Fibroblast of lung (primary cell): Measurements from ENCODE around the gene BMPR1A. TPM values are rescaled to one million over a fixed set of nuclear protein-coding genes. Genes with fewer than 3 reads are reported as not detected.
"Not testable (repeated sequence)": the region's sequence is repeated elsewhere in the genome, so short reads cannot be mapped to it uniquely, and the experiment has no call there.

Source experiments
- DNase-seq, 2 donors: peaks; one replicate each; pipeline versions ENCODE4 v3.0.0 to v3.0.0-alpha.2; 2010; ENCODE audit warnings: low read depth in 2 of 2
- H2AFZ ChIP-seq: 2 replicates; pipeline ENCODE4 v1.5.1; 2012; ENCODE audit warnings: low read length, control low read depth, inconsistent platforms
- H3K27ac ChIP-seq: 2 replicates; pipeline ENCODE4 v1.5.1; 2011; ENCODE audit warnings: low read length, control low read depth; ENCODE audit not compliant: insufficient read depth
- H3K27me3 ChIP-seq: 2 replicates; pipeline ENCODE4 v1.5.1; 2011; ENCODE audit warnings: mild to moderate bottlenecking, low read length; ENCODE audit not compliant: control insufficient read depth, insufficient read depth
- H3K36me3 ChIP-seq: 2 replicates; pipeline ENCODE4 v1.5.1; 2011; ENCODE audit warnings: low read length; ENCODE audit not compliant: control insufficient read depth, insufficient read depth
- H3K4me1 ChIP-seq: 2 replicates; pipeline ENCODE4 v1.5.1; 2011; ENCODE audit warnings: low read length; ENCODE audit not compliant: control insufficient read depth, insufficient read depth; ENCODE audit errors: extremely low read depth
- H3K4me2 ChIP-seq: 2 replicates; pipeline ENCODE4 v1.5.1; 2011; ENCODE audit warnings: low read length, control low read depth; ENCODE audit not compliant: insufficient read depth; ENCODE audit errors: extremely low read depth
- H3K4me3 ChIP-seq, 4 experiments: fragments of 200-600 bp in 1 of 4; sonication (generic) in 1 of 4; replicated peaks in 1 of 4; 2 replicates each; pipeline ENCODE4 v1.5.1; 2011 to 2016; ENCODE audit warnings: low read length in 4 of 4, low read depth in 3 of 4, mild to moderate bottlenecking in 3 of 4, control low read depth in 2 of 4, inconsistent platforms in 1 of 4, mixed read lengths in 1 of 4; ENCODE audit not compliant: insufficient read depth in 1 of 4; ENCODE audit errors: control extremely low read depth in 1 of 4
- H3K79me2 ChIP-seq: 2 replicates; pipeline ENCODE4 v1.5.1; 2012; ENCODE audit warnings: mild to moderate bottlenecking, low read length, inconsistent platforms; ENCODE audit not compliant: control insufficient read depth, insufficient read depth
- H3K9ac ChIP-seq: 2 replicates; pipeline ENCODE4 v1.5.1; 2011; ENCODE audit warnings: mild to moderate bottlenecking, low read length, control low read depth; ENCODE audit not compliant: insufficient read depth
- H3K9me3 ChIP-seq: 2 replicates; pipeline ENCODE4 v1.5.1; 2012; ENCODE audit warnings: low read depth, low read length; ENCODE audit not compliant: control insufficient read depth, insufficient read depth
- H4K20me1 ChIP-seq: 2 replicates; pipeline ENCODE4 v1.5.1; 2011; ENCODE audit warnings: low read length; ENCODE audit not compliant: control insufficient read depth, insufficient read depth; ENCODE audit errors: extremely low read depth
- EZH2 ChIP-seq: IDR thresholded peaks from 2 replicates; pipeline ENCODE4 v1.5.1; 2012; ENCODE audit warnings: low read length, control low read depth, mild to moderate bottlenecking; ENCODE audit errors: missing control alignments
- polyA plus RNA-seq, 2 donors: library from polyadenylated mRNA; depleted of rRNA in 1 of 2; stranded (reverse) in 1 of 2; unstranded in 1 of 2; fragments of >200 nt; gene quantifications; 2 replicates each; pipeline ENCODE4 v1.2.1, GENCODE V29; 2011 to 2012; ENCODE audit warnings: missing spikeins in 1 of 2
- total RNA-seq: library from RNA; depleted of rRNA; stranded (reverse); fragments of >200 nt; gene quantifications from 2 replicates; pipeline ENCODE4 v1.2.1, GENCODE V29; 2014
- TF ChIP-seq, protein P1 (sequence below), 2 donors: IDR thresholded peaks in 1 of 2; conservative IDR thresholded peaks in 1 of 2; 1 replicate in 1 of 2; 2 replicates in 1 of 2; pipeline ENCODE4 v1.5.1; 2011 to 2012; ENCODE audit warnings: low read length in 2 of 2, control low read depth in 1 of 2, inconsistent platforms in 1 of 2, low read depth in 1 of 2, mild to moderate bottlenecking in 1 of 2

BMPR1A gene
- total and polyA plus RNA-seq, 2 donors (not counting 1 experiment from before 2014, with no cell fraction given): 52.8 to 61.8 TPM

DNA sequence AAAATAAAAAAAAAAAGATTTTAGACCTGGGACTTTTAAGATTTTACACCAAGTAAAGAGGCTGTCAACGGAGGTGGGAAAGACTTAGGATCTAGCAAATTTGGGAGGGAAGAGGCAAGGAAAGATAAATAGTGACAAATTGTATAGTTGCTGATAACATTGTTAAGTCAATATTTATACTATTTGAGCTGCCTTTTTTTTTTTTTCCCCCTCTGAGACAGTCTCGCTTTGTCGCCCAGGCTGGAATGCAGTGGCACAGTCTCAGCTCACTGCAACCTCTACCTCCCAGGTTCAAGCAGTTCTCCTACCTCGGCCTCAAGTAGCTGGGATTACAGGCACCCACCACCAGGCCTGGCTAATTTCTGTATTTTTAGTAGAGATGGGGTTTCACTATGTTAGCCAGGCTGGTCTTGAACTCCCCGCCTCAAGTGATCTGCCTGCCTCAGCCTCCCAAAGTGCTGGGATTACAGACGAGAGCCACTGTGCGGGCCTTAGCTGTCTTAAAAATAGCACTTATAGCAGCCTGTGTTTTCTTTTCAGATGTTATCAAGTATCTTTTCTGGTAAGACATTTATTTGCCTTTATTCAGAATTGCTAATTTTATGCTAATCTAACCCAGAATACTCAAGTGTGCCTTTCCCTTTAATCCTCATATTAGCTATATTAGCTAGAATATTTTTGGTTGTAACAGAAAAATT is 106.5 kb downstream of the BMPR1A start:
- no peaks in the 10 kb centered on the region for H3K36me3 ChIP-seq
- no peak overlapping the region for H3K9ac ChIP-seq
- H3K9me3 ChIP-seq: no peaks in the 10 kb centered on the region
- H2AFZ ChIP-seq: no peak overlapping the region
- H4K20me1 ChIP-seq: no peaks in the 10 kb centered on the region
- no peaks in the 10 kb centered on the region for H3K4me1 ChIP-seq
- H3K27me3 ChIP-seq: no peaks in the 10 kb centered on the region
- H3K4me2 ChIP-seq: no peak overlapping the region
- no peak overlapping the region for H3K4me3 ChIP-seq
- no peak for TF ChIP-seq EZH2
- TF ChIP-seq, protein P1, sequence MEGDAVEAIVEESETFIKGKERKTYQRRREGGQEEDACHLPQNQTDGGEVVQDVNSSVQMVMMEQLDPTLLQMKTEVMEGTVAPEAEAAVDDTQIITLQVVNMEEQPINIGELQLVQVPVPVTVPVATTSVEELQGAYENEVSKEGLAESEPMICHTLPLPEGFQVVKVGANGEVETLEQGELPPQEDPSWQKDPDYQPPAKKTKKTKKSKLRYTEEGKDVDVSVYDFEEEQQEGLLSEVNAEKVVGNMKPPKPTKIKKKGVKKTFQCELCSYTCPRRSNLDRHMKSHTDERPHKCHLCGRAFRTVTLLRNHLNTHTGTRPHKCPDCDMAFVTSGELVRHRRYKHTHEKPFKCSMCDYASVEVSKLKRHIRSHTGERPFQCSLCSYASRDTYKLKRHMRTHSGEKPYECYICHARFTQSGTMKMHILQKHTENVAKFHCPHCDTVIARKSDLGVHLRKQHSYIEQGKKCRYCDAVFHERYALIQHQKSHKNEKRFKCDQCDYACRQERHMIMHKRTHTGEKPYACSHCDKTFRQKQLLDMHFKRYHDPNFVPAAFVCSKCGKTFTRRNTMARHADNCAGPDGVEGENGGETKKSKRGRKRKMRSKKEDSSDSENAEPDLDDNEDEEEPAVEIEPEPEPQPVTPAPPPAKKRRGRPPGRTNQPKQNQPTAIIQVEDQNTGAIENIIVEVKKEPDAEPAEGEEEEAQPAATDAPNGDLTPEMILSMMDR (conservative IDR thresholded peaks at IDR 0.05 in 1 of 2, IDR thresholded peaks at IDR 0.05 in 1 of 2; ENCODE audit: low read depth in 1 of 2, low read length in 2 of 2): no peak
- H3K27ac ChIP-seq: no peak overlapping the region
- no peak for DNase-seq
- no peaks in the 10 kb centered on the region for H3K79me2 ChIP-seq

DNA sequence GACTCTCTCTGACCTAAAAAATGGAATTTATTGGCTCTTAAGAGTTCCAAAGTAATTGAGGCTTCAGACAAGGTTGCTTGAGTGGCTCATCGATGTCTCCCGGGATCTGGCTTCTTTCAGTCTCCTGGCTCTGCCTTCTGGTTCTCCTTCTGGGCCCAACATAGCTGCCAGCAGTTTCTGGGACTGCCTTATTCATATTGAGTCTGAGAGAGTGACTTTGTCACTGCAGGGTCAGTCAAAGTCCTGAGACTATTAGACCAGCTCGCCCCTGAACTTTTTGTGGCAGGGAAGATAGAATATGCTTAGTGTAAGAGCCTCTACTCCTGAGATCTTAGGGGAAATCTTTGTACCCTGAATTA is 107.0 kb downstream of the BMPR1A start:
- Histone ChIP-seq H3K27me3 (no peaks in the 10 kb centered on the region), H4K20me1 (no peaks in the 10 kb centered on the region), H3K36me3 (no peaks in the 10 kb centered on the region), H3K27ac (no peak overlapping the region), H3K4me1 (peaks cover 2% of the 10 kb centered on the region), H2AFZ (no peak overlapping the region), H3K4me2 (no peak overlapping the region), H3K9me3 (no peaks in the 10 kb centered on the region), H3K4me3 (no peak overlapping the region), H3K9ac (no peak overlapping the region), H3K79me2 (no peaks in the 10 kb centered on the region)
- no peak for DNase-seq
- TF ChIP-seq, protein P1 (conservative IDR thresholded peaks at IDR 0.05 in 1 of 2, IDR thresholded peaks at IDR 0.05 in 1 of 2; ENCODE audit: low read depth in 1 of 2, low read length in 2 of 2): no peak
- no peak for TF ChIP-seq EZH2

DNA sequence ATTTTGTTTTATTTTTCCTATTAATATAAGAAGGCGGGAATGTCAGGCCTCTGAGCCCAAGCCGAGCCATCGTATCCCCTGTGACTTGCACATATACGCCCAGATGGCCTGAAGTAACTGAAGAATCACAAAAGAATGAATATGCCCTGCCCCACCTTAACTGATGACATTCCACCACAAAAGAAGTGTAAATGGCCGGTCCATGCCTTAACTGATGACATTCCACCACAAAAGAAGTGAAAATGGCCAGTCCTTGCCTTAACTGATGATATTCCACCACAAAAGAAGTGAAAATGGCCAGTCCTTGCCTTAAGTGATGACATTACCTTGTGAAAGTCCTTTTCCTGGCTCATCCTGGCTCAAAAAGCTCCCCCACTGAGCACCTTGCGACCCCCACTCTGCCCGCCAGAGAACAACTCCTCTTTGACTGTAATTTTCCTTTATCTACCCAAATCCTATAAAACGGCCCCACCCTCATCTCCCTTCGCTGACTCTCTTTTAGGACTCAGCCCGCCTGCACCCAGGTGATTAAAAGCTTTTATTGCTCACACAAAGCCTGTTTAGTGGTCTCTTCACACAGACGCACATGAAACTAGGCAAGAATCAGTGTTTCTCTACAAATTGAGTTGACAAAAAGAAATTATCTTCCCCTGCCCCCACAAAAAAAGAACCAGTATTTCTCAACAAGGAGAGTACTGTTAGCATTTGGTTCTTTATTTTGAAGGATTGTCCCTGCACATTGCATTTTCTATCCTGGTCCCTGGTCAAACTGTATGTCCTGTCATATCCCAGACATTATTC is 108.8 kb downstream of the BMPR1A start:
- DNase-seq, H3K4me1 ChIP-seq, H4K20me1 ChIP-seq, H3K27me3 ChIP-seq, H3K9ac ChIP-seq, H3K9me3 ChIP-seq, H2AFZ ChIP-seq, H3K36me3 ChIP-seq, H3K4me3 ChIP-seq, H3K4me2 ChIP-seq, H3K79me2 ChIP-seq, H3K27ac ChIP-seq: not testable (repeated sequence)
